Measurements from ENCODE around the gene MTUS2.

The MTUS2 gene

GRCh38 chr13:29464105-29464679 lies 644.1 kb downstream of the MTUS2 start:
- DNase-seq = peak; percentile 1

GRCh38 chr13:29465741-29466293 lies 645.7 kb downstream of the MTUS2 start:
- DNase-seq = no peak

- no peak for DNase-seq
Measured at GRCh38 chr13:29471551-29471950, 651.4 kb downstream of the MTUS2 start.

- DNase-seq = peak; percentile 73
Measured at GRCh38 chr13:29472332-29472961, 652.3 kb downstream of the MTUS2 start.

GRCh38 chr13:29473166-29473565 lies 653.0 kb downstream of the MTUS2 start:
- no peak for DNase-seq

GRCh38 chr13:29474991-29475390 lies 654.9 kb downstream of the MTUS2 start:
- DNase-seq = no peak

GRCh38 chr13:29476046-29476445 lies 655.9 kb downstream of the MTUS2 start:
- DNase-seq = no peak

GRCh38 chr13:29479716-29480492 lies 659.8 kb downstream of the MTUS2 start:
- DNase-seq = no peak

- no peak for DNase-seq
Measured at GRCh38 chr13:29480893-29481525, 660.9 kb downstream of the MTUS2 start.

GRCh38 chr13:29481603-29482002 lies 661.5 kb downstream of the MTUS2 start:
- no peak for DNase-seq

GRCh38 chr13:29482504-29482903 lies 662.4 kb downstream of the MTUS2 start:
- no peak for DNase-seq

- no peak for DNase-seq
Measured at GRCh38 chr13:29483211-29483610, 663.1 kb downstream of the MTUS2 start.

- DNase-seq = no peak
Measured at GRCh38 chr13:29483623-29484022, 663.5 kb downstream of the MTUS2 start.

- DNase-seq = no peak
Measured at GRCh38 chr13:29484236-29484635, 664.1 kb downstream of the MTUS2 start.

- DNase-seq = no peak
Measured at GRCh38 chr13:29484796-29485195, 664.7 kb downstream of the MTUS2 start.

GRCh38 chr13:29486551-29486950 lies 666.4 kb downstream of the MTUS2 start:
- DNase-seq = no peak

- no peak for DNase-seq
Measured at GRCh38 chr13:29487466-29488454, 667.6 kb downstream of the MTUS2 start.

GRCh38 chr13:29489650-29490560 lies 669.8 kb downstream of the MTUS2 start:
- DNase-seq = no peak

GRCh38 chr13:29490561-29490885 lies 670.4 kb downstream of the MTUS2 start:
- no peak for DNase-seq

GRCh38 chr13:29491248-29491647 lies 671.1 kb downstream of the MTUS2 start:
- DNase-seq = no peak

GRCh38 chr13:29493796-29494195 lies 673.7 kb downstream of the MTUS2 start:
- DNase-seq = no peak
